Measurements from ENCODE around the gene PCNA.

DNA sequence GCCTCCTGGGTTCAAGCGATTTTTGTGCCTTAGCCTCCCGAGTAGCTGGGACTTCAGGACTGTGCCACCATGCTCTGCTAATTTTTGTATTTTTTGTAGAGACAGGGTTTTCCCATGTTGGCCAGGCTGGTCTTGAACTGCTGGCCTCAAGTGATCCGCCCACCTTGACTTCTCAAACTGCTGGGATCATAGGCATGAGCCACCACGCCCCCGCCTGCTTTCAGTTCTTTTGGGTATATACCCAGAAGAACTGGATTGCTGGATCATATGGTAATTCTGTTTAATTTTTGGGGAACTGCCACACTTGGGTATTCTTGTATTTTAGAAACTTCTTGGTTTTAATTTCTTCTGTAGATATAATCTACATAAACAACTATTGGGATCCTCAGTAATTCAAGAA, 24.1 kb upstream of the PCNA start:
- TF ChIP-seq, protein P1, sequence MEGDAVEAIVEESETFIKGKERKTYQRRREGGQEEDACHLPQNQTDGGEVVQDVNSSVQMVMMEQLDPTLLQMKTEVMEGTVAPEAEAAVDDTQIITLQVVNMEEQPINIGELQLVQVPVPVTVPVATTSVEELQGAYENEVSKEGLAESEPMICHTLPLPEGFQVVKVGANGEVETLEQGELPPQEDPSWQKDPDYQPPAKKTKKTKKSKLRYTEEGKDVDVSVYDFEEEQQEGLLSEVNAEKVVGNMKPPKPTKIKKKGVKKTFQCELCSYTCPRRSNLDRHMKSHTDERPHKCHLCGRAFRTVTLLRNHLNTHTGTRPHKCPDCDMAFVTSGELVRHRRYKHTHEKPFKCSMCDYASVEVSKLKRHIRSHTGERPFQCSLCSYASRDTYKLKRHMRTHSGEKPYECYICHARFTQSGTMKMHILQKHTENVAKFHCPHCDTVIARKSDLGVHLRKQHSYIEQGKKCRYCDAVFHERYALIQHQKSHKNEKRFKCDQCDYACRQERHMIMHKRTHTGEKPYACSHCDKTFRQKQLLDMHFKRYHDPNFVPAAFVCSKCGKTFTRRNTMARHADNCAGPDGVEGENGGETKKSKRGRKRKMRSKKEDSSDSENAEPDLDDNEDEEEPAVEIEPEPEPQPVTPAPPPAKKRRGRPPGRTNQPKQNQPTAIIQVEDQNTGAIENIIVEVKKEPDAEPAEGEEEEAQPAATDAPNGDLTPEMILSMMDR (conservative IDR thresholded peaks at IDR 0.05 in 1 of 2, IDR thresholded peaks at IDR 0.05 in 1 of 2; ENCODE audit: extremely low read depth in 1 of 2, insufficient read depth in 1 of 2, low read depth in 1 of 2, low read length in 2 of 2): no peak
- no peak for TF ChIP-seq EZH2 (IDR thresholded peaks at IDR 0.05; ENCODE audit: borderline replicate concordance, low read length)
